Duodenal mucosa (tissue), 2 donors: ENCODE results near the gene ANO4.

Source experiments
- H3K27ac ChIP-seq: one replicate; pipeline ENCODE4 v1.7.0; 2013; ENCODE audit warnings: low read depth, low read length
- H3K27me3 ChIP-seq, 2 donors: one replicate each; pipeline ENCODE4 v1.7.0; 2013; ENCODE audit warnings: low read length in 2 of 2, control low read depth in 1 of 2; ENCODE audit not compliant: insufficient read depth in 2 of 2, control insufficient read depth in 1 of 2
- H3K36me3 ChIP-seq, 2 donors: one replicate each; pipeline ENCODE4 v1.7.0; 2013; ENCODE audit warnings: low read length in 2 of 2, control low read depth in 1 of 2; ENCODE audit not compliant: insufficient read depth in 2 of 2, control insufficient read depth in 1 of 2
- H3K4me1 ChIP-seq, 2 donors: one replicate each; pipeline ENCODE4 v1.7.0; 2013; ENCODE audit warnings: low read length in 2 of 2, control low read depth in 1 of 2; ENCODE audit not compliant: insufficient read depth in 2 of 2, control insufficient read depth in 1 of 2
- H3K4me3 ChIP-seq, 2 donors: one replicate each; pipeline ENCODE4 v1.7.0; 2013; ENCODE audit warnings: low read length in 2 of 2, low read depth in 1 of 2
- H3K9ac ChIP-seq, 2 donors: one replicate each; pipeline ENCODE4 v1.7.0; 2013; ENCODE audit warnings: low read length in 2 of 2, low read depth in 1 of 2
- H3K9me3 ChIP-seq, 2 donors: one replicate each; pipeline ENCODE4 v1.7.0; 2013; ENCODE audit warnings: low read length in 2 of 2, control low read depth in 1 of 2; ENCODE audit not compliant: control insufficient read depth in 1 of 2

The ANO4 gene

GRCh38 chr12:101040936-101041335, 246.4 kb downstream of the ANO4 start:
- no peak overlapping the region for H3K27ac ChIP-seq
- H3K36me3 ChIP-seq, result no peaks in the 10 kb centered on the region
- H3K9ac ChIP-seq, result no peak overlapping the region
- H3K4me1 ChIP-seq, result peaks cover 2 to 16% of the 10 kb centered on the region in 2 donors
- H3K27me3 ChIP-seq, result no peaks in the 10 kb centered on the region
- H3K4me3 ChIP-seq, result no peak overlapping the region
- no peaks in the 10 kb centered on the region for H3K9me3 ChIP-seq

GRCh38 chr12:101042211-101042610, 247.6 kb downstream of the ANO4 start:
- peaks cover 6 to 24% of the 10 kb centered on the region in 2 donors for H3K4me1 ChIP-seq
- no peak overlapping the region for H3K4me3 ChIP-seq
- no peak overlapping the region for H3K27ac ChIP-seq

GRCh38 chr12:101044512-101045059, 250.0 kb downstream of the ANO4 start:
- H3K27me3 ChIP-seq, result no peaks in the 10 kb centered on the region
- H3K4me1 ChIP-seq, result peaks cover 6 to 22% of the 10 kb centered on the region in 2 donors
- no peak overlapping the region for H3K27ac ChIP-seq
- H3K36me3 ChIP-seq, result no peaks in the 10 kb centered on the region
- no peaks in the 10 kb centered on the region for H3K9me3 ChIP-seq
- H3K9ac ChIP-seq, result no peak overlapping the region
- no peak overlapping the region for H3K4me3 ChIP-seq

More at GRCh38 chr12:101042211-101042610, 247.6 kb downstream of the ANO4 start:
- no peaks in the 10 kb centered on the region for H3K27me3 ChIP-seq
- no peak overlapping the region for H3K9ac ChIP-seq
- H3K36me3 ChIP-seq, result no peaks in the 10 kb centered on the region
- no peaks in the 10 kb centered on the region for H3K9me3 ChIP-seq

- peaks cover 6 to 15% of the 10 kb centered on the region in 2 donors for H3K4me1 ChIP-seq
- no peaks in the 10 kb centered on the region for H3K9me3 ChIP-seq
- no peaks in the 10 kb centered on the region for H3K36me3 ChIP-seq
- no peak overlapping the region for H3K4me3 ChIP-seq
- no peak overlapping the region for H3K9ac ChIP-seq
- no peak overlapping the region for H3K27ac ChIP-seq
- H3K27me3 ChIP-seq, result no peaks in the 10 kb centered on the region
These were observed 251.2 kb downstream of the ANO4 start for GRCh38 chr12:101045486-101046464.

GRCh38 chr12:101047652-101048051, 253.1 kb downstream of the ANO4 start:
- no peaks in the 10 kb centered on the region for H3K27me3 ChIP-seq
- no peak overlapping the region for H3K27ac ChIP-seq
- no peaks in the 10 kb centered on the region for H3K36me3 ChIP-seq
- no peak overlapping the region for H3K9ac ChIP-seq
- peaks cover 6 to 27% of the 10 kb centered on the region in 2 donors for H3K4me1 ChIP-seq
- no peaks in the 10 kb centered on the region for H3K9me3 ChIP-seq
- no peak overlapping the region for H3K4me3 ChIP-seq

GRCh38 chr12:101050631-101051030, 256.1 kb downstream of the ANO4 start:
- H3K36me3 ChIP-seq, result no peaks in the 10 kb centered on the region
- no peak overlapping the region for H3K27ac ChIP-seq
- H3K9me3 ChIP-seq, result no peaks in the 10 kb centered on the region
- no peak overlapping the region for H3K9ac ChIP-seq
- H3K4me3 ChIP-seq, result no peak overlapping the region
- no peaks in the 10 kb centered on the region for H3K27me3 ChIP-seq
- H3K4me1 ChIP-seq, result peaks cover 6 to 32% of the 10 kb centered on the region in 2 donors

- no peak overlapping the region for H3K4me3 ChIP-seq
- no peaks in the 10 kb centered on the region for H3K36me3 ChIP-seq
- no peaks in the 10 kb centered on the region for H3K27me3 ChIP-seq
- no peak overlapping the region for H3K9ac ChIP-seq
- no peak overlapping the region for H3K27ac ChIP-seq
- peaks cover 2 to 27% of the 10 kb centered on the region in 2 donors for H3K4me1 ChIP-seq
- no peaks in the 10 kb centered on the region for H3K9me3 ChIP-seq
These were observed 256.6 kb downstream of the ANO4 start for GRCh38 chr12:101051151-101051550.

- H3K4me1 ChIP-seq, result peaks cover 0 to 22% of the 10 kb centered on the region in 2 donors
- H3K27me3 ChIP-seq, result no peaks in the 10 kb centered on the region
- no peaks in the 10 kb centered on the region for H3K9me3 ChIP-seq
- peak overlapping the region in 1 of 2 donors; percentile 30 for H3K4me3 ChIP-seq
- peak overlapping the region; percentile 43 for H3K27ac ChIP-seq
- no peaks in the 10 kb centered on the region for H3K36me3 ChIP-seq
- H3K9ac ChIP-seq, result no peak overlapping the region
These were observed 257.4 kb downstream of the ANO4 start for GRCh38 chr12:101051901-101052550.

- H3K36me3 ChIP-seq, result no peaks in the 10 kb centered on the region
- H3K4me3 ChIP-seq, result no peak overlapping the region
- no peaks in the 10 kb centered on the region for H3K9me3 ChIP-seq
- H3K9ac ChIP-seq, result no peak overlapping the region
- no peaks in the 10 kb centered on the region for H3K27me3 ChIP-seq
- H3K27ac ChIP-seq, result no peak overlapping the region
- H3K4me1 ChIP-seq, result peaks cover 0 to 22% of the 10 kb centered on the region in 2 donors
These were observed 258.6 kb downstream of the ANO4 start for GRCh38 chr12:101053203-101053602.

GRCh38 chr12:101055940-101056339, 261.4 kb downstream of the ANO4 start:
- Histone ChIP-seq H3K36me3 (no peaks in the 10 kb centered on the region), H3K27ac (no peak overlapping the region), H3K27me3 (no peaks in the 10 kb centered on the region), H3K4me3 (no peak overlapping the region), H3K9me3 (no peaks in the 10 kb centered on the region), H3K9ac (no peak overlapping the region), H3K4me1 (peaks cover 0 to 22% of the 10 kb centered on the region in 2 donors)
